HG03064 (cell line): ENCODE measurements around the gene PRSS21.

ENCODE experiments used
- ATAC-seq: cut with Tn5 transposase; IDR thresholded peaks from one replicate; pipeline ENCODE4 v1.9.1; 2021; ENCODE audit warnings: low read depth; ENCODE audit not compliant: unreplicated experiment

Gene PRSS21

DNA sequence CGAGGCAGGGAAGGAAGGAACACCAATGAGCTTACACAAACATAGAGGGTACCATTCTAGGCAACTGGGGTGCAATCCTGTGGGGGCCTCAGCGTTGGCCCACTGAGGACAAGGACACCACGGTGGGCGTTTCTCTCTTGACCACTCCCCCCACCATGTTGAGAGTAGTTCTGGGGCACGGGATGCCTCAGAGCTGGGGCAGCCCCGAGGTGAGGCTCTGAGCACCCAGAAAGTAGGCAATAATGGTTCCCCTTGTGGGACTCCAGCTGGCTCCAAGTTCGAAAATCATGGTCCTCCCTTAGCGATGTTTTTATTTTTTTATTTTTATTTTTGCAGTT is 5.1 kb downstream of the PRSS21 start:
- ATAC-seq, result no peak

DNA sequence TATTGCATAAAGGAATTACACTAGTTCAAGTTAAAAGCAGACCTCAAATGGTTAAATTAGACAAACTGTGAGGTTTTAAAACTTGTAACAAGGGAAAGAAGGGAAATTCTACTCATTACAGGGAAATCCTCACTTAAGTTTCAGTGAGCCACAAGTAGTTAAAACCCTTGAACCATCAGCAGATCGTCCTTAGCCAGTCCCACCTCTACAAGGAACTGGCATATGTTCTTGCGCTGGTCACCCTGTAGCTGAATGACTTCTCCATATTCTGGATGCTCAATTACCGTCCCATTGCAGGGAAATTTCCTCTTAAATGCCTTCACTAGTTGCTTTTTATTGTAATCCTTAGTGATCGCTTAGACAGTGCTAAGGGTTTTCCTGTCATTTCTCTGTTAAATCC is 5.5 kb downstream of the PRSS21 start:
- ATAC-seq, result no peak

DNA sequence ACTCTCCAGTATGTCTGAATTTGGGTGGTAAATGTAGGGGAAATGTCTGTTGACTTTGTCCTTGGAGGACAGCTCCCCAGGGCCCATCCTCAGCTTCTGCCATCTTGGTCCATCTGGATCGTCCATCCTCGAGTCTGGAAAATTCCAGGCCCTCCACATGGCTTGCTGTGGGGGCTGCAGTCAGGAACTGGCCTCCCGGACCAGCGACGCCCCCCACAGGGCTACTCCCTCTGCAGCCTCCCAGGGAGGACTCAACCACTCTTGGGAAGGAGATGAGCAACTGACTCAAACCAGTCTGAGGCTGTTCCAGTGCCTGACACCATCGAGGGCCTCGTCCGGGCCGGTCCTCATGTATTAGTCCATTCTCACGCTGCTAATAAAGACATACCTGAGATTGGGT is 7.6 kb downstream of the PRSS21 start:
- ATAC-seq, result no peak

DNA sequence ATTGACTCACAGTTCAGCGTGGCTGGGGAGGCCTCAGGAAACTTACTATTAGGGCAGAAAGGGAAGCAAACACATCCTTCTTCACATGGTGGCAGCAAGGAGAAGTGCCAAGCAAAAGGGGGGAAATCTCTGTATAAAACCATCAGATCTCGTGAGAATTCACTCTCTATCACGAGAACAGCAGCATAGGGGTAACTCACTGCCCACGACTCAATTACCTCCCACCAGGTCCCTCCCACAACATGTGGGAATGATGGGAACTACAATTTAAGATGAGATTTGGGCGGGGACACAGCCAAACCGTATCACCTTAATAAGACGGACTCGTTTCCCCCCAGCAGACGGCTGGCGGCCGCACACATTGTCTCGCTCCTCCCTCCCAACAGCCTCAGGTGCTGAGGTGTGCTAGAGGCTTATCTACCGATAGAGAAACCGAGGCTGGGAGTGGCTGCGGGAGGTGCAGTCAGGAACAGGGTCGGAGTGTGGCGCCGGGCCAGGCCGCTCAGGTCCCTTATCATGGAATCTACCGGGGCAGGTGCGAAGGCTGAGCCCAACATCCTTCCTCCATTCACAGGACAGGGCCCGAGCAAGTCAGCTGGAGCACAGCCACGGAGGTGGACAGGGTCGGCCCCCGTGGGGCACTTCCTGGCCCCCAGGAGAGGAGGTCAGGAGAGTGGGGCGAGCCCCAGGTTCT is 8.2 kb downstream of the PRSS21 start:
- ATAC-seq, result no peak

DNA sequence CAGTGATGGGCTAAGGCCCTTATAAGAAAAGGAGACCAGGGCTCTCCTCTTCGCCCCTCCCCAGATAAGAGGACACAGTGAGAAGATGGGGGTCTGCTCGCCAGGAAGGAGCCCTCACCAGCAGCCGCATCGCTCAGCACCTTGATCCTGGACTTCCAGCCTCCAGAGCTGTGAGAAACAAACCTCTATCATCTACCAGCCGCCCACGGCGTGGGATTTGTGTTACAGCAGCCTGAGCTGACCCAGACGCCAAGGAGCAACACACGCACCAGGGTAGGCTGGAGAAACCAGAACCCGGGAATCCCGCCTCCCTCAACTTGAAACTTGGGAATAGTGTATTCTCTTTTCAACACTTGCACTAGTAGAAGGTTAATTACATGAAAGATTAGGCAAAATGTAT is 8.9 kb downstream of the PRSS21 start:
- no peak for ATAC-seq

DNA sequence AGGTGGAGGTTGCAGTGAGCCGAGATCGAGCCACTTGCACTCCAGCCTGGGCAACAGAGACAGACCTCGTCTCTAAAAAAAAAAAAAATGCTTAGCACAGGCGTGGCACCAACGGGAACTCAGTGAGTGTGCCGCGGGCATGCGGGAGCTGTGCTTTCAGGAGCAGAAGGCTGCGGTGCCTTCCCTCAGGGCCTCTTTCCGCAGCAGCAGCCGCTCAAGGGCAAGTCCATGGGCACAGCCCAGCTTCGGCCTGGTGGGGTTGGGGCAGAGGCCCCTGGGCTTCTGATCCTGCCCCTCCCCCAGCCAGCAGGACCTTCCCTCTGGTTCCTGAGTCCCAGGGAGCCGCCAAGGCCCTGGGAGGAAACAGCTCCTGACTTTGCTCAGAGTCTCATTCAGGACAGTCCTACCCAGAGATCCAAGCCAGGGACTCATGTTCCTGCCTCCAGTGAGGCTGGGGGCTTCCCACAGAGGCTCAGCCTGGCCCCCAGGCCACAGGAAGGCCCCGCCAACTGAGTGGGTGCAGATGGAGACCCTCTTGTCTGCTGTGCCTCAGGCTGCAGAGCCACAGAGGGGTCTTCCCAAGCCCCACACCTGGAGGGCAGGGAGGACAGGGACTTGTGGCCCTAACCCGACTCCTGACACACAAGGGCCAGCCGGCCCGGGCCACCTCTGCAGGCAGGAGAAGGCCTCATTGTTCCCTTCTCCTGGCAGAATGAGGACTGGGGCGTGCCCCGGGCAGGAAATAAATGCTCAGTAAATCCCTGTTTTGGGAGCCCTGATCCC is 9.7 kb downstream of the PRSS21 start:
- no peak for ATAC-seq

DNA sequence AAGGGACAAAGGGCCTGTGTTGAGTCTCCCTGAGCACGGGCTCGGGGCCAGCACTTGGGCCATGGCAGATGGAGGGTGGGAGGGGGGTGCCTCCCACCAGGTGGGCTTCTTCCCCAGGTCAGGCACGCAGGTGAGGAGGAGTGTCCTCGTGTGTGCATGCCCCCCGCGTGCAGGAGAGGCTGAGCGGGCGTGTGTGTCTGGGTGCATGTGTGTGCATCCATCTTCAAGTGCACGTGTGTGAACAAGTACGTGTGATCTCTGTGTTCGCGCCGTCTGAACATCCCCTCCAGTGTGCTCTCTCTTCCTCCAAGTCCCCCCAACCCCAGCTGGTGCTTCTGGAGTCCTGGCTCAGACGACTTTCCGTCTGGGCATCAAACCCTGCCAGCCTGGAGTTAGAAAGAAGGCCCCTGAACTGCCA is 10.3 kb downstream of the PRSS21 start:
- ATAC-seq, result no peak

DNA sequence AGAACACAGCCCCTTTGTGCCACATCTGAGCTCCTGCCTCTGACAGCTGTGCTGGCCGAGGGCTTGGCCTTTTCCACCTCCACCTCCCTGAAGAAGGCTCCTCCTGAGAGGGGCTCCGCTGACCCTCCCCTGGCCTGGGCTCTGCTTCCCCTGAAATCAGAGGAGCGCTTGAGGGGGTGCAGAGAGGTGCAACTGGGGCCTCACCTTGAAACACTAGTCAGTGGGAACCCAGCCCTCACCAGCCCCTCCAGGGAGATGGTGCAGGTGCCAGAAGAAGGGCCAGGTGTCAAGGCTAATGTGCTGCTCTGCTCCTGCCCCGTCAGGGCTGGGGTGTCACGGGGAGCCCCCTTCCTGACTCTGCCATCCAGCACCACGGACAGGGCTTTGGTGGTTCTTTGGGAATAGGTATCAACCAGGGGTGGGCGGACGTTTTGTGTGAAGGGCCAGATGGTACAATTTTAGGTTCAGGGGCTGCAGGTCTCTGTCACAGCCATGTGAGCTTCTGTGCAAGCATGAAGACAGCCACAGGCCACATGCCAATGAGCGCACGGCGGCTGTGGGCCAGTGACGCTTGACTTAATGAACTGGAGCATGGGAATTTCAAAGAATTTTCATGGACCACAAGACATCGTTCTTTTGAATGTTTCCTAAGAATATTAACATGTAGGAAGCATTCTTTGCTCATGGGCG is 10.9 kb downstream of the PRSS21 start:
- no peak for ATAC-seq

DNA sequence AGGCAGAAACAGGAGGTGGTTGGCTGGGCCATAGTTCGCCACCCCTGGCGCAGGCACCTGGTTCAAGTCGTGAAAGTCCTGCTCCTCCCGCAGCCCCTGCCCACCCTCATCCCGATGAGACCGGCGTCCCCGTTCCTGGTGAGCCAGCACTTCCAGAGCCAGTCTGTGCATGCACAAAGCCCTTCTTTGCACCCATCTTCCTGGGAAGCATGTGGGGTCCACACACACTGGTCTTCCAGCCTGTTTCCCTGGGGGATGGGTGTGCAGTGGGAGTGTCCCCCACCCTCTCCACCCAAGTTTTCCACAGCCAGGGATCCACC is 11.4 kb downstream of the PRSS21 start:
- no peak for ATAC-seq

DNA sequence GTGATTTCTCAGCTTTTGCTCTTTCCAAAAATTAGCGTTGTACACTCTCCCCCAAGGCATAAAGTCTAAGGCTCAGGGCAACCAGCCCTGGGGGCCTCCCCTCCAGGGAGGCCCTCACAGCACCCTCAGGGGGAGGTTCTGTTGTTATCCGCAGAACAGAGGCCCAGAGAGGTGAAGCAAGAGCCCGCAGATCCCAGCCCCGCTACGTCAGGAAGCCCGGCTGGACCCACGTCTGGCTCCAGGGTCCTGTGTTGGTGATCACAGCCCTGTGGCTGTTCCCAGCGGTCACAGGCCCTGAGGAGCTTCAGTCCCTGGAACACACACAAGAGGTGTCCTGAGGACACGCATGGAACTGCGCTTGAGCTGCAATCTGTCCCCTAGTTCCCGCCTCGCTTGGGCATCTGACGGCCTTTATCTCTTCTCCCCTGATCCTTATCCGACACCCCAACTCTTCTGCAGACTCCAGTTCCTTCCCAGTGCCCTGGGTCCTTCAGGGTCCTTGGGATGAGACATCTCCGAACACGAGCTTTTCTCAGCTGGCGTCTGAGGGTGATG is 11.9 kb downstream of the PRSS21 start:
- no peak for ATAC-seq

DNA sequence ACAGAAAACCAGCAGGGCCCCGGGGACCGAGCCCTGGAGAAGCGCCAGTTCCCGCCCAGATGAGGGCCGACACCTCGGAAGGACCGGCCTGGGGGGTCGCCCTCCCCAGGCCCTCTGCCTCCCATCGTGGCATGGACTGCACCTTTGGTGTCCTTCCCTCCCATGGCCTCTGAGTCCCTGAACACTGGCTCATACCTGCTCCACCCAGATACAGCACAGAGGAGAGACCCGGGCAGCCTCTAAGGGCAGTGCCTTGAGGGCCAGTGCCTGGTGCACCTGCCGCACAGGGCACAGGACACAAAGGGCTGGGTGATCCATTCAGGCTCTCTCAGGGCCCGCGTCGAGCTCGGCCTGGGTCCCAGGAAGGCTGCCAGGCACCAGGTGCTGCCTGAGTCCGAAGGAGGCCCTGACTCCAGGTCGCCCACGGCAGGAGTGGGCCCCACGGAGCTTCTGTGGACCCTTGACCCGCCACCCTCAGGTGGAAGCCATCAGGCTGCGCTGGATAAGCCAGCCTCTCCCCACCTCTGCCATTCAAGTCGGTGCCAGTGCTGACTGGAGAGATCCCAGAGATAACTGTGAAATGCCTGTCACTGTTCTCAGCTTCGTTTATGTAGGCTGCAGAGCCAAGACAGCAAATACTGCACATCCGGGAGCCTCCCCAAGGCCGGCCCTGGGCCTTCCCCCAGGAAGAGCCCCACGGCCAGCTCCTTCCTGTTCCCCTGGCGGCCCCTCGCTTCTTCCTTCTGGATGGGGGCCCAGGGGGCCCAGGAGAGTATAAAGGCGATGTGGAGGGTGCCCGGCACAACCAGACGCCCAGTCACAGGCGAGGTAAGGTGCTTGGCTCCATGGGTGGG is 12.7 kb downstream of the PRSS21 start, which contains the start of gene ZG16B:
Gene ZG16B, plus strand, starts transcription at position 803 of the 854 bp plus-strand sequence. CDS start 139 bp downstream, outside the sequence.
- no peak for ATAC-seq

DNA sequence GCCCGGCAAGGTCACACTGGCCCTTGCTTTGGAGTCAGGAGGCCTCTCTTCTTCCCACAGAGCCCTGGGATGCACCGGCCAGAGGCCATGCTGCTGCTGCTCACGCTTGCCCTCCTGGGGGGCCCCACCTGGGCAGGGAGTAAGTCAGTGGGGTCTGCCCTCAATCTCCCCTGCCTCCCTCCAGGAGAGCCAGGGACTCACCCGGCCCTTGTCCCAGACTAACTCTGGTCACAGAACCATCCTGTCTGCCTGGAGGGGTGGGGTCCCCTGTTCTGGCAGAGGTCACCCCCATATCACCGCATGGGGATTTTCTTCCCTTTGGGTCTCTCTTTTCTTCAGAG is 13.3 kb downstream of the PRSS21 start:
- ATAC-seq, result no peak

DNA sequence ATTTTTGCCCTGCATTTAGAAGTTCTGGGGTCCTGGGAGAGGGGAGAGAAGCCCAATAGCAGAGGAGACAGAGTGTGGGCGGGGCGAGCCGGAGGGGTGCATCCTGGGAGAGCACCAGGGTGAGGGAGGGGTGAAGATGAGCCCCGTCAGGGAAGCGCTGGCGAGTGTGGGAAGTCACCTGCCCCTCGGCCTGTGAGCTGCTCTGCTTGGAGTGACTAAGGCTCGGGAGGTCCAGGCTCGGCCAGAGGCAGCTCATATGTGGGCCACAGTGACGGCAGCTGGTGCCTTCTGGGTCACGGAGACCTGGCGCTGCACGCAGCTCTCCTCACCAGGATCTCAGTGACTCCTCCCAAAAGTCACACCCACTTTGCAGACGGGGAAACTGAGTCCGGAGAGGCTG is 14.2 kb downstream of the PRSS21 start:
- ATAC-seq, result no peak

DNA sequence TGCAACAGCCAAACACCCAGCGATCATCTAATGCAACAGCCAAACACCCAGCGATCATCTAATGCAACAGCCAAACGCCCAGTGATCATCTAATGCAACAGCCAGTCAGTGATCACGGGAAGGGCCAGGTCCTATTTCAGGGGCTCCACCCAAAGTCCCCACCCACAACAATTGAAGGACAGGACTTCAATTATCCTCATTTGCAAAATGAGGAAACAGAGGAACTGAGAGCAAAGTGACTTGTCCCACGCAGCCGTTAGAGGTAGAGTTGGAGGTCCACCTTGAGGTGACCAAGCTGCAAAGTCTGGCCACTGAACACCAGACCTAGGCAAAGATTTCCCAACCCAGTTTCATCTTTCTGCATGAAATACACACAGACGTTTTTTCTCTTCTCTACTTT is 16.7 kb downstream of the PRSS21 start:
- no peak for ATAC-seq

DNA sequence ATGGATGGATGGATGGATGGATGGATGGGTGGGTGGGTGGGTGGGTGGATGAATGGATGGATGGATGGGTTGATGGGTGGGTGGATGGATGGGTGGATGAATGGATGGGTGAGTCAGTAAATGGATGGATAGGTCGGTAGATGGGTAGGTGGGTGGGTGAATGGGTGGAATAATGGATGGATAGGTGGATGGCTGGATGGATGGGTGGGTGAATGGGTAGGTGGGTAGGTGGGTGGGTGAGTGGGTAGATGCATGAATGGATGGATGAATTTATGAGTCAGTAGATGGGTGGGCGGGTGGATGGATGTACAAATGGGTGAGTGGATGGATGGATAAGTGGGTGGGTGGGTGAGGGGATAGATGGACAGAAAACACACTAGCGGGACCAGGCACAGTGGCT is 17.9 kb downstream of the PRSS21 start:
- ATAC-seq, result no peak

DNA sequence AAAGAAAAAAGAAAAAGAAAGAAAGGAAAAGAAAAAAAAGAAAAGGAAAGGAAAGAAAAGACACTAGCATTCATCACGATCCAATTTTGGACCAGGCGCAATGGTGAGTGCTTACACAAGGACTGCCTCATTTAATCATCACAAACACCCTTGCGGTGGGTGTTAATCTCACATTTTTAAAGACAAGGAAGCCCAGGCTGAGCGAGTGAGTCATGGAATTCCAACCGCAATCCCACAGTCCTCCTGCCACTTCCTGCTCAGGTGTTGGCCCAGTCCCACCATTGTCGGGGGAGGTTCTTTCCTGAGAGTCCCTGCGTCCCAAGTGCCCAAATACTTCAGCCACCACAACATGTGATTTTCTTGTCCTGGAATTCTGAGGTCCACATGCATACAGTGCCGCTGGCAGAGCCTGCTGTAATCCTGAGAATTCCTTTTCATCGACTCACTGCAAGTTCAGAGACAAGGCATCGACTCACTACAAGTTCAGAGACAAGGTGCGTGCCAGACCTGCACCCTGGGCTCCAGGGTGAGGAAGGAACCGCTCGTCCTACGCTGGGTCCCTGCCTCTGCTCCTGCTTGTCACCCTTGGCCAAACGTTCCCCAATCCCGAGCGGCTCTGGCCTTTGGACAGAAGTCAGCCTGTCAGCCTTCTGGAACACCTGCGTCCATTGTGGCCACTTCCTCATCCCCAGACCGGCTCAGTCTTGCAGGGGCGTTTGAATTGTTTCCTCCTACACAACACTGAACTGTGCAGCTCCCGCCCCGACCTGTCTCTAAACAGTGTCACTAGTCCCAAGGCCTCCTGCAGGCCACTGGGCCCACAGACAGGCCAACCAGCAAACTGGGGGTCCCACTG is 18.8 kb downstream of the PRSS21 start:
- no peak for ATAC-seq

DNA sequence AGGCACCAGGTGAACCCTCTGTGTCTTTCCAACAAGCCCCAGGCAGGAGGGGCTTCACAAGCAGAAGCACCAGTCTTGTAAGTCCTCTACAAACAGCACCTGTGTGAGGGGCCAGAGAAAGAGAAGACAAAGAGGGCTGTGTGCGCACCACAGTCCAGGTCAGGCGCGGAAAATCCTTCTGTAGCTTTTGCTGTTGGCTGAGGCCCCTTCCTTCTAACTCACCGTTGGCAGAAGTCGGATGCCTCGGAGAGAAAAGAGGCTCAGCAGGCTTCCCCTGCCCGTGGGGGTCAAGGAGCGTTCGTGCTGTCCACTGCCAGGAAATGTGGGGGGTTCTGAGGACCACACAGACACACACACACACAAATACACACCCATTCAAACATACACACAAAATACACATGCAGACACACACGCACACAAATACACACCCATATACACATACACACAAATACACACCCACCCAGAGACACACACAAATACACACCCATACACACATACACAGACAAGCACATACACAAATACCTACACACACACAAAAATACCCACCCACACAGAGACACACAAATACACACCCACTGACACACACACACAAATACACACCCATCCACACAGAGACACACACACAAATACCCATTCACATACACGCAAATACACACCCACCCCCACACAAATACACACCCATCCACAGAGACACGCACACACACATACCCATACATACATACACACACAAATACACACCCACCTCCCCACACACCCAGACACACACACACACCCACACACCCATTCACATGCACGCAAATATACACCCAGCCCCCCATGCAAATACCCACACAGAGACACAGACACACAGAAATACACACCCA is 19.8 kb downstream of the PRSS21 start:
- no peak for ATAC-seq

DNA sequence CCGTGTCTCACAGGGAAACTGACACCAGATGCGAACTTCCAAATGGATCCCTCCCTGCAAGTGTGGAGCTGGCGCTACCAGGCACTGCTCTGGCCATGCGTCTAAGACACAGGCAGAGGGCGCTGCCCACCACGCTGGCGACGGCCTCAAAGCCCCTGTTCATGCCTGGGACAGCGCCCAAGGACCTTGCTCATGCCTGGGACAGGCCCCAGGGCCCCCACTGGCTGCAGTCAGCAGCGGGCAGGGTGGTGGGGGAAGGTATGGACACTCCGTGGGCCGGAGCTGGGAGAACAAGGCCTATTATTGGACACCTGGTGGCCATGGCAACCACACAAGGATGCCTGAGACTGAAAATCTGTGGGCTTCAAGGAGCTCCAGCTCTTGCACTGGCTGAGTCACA is 21.9 kb downstream of the PRSS21 start:
- ATAC-seq, result no peak
